ENCODE measurements around the gene PLEKHG1. TPM values are rescaled to one million over a fixed set of nuclear protein-coding genes. Genes with fewer than 3 reads are reported as not detected.

The PLEKHG1 gene
- total RNA-seq, 1 donor from 2014 or later, result 0.80 TPM

DNA sequence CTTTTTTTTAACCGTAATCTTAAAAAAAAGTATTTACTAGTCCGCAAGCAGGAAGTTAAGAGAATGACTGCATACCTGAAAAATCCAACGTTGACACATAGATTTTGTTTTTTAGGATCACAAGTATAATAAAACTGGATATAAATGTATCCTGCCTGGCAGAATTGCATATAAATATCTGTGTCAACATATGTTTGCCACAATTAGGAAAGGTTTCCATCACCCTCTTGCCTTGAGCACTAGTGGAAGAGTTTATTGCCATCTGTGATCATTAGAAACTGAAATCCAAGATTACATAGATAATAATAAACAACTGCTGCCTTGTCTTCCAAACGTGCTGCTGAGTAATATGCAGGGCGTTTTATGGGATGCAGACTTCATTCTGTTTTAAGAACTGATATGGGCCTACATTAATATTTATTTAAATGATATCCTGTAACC is 27.9 kb downstream of the PLEKHG1 start:
- Mint-ChIP-seq H3K9me3 (no peaks in the 10 kb centered on the region), H3K27me3 (ENCODE audit: insufficient read depth) (peaks cover 14% of the 10 kb centered on the region), H3K27ac (no peak overlapping the region), H3K4me1 (ENCODE audit: low read depth) (peaks cover 20% of the 10 kb centered on the region), H3K4me3 (no peak overlapping the region), H3K36me3 (ENCODE audit: low read depth) (no peaks in the 10 kb centered on the region)
- DNase-seq (ENCODE audit: low spot score), result no peak
- intact Hi-C loops (cut with micrococcal nuclease), result no loop called here

DNA sequence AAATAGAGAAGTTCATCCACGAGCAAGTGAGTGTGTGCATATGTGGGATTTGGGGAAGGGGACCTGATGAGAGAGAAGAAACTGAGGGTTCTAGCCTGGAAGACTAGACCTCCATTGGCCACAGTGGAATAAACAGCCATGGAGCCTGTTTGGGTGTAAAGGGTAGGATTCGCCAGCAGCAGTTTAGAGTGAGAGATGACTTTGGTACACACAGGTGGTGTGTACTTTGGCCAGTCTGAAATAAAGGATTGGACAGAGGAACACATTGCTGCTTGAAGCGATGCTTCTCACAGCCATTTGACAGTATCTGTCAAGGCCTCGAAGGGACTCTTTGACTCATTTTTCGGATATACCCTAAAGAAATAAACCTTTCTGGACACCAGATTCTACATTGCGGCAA is 29.2 kb downstream of the PLEKHG1 start:
- Mint-ChIP-seq H3K27ac (no peak overlapping the region), H3K9me3 (no peaks in the 10 kb centered on the region), H3K4me1 (ENCODE audit: low read depth) (peaks cover 24% of the 10 kb centered on the region), H3K36me3 (ENCODE audit: low read depth) (no peaks in the 10 kb centered on the region), H3K27me3 (ENCODE audit: insufficient read depth) (peaks cover 6% of the 10 kb centered on the region), H3K4me3 (no peak overlapping the region)
- intact Hi-C loops (cut with micrococcal nuclease), result no loop called here
- DNase-seq (ENCODE audit: low spot score), result no peak

DNA sequence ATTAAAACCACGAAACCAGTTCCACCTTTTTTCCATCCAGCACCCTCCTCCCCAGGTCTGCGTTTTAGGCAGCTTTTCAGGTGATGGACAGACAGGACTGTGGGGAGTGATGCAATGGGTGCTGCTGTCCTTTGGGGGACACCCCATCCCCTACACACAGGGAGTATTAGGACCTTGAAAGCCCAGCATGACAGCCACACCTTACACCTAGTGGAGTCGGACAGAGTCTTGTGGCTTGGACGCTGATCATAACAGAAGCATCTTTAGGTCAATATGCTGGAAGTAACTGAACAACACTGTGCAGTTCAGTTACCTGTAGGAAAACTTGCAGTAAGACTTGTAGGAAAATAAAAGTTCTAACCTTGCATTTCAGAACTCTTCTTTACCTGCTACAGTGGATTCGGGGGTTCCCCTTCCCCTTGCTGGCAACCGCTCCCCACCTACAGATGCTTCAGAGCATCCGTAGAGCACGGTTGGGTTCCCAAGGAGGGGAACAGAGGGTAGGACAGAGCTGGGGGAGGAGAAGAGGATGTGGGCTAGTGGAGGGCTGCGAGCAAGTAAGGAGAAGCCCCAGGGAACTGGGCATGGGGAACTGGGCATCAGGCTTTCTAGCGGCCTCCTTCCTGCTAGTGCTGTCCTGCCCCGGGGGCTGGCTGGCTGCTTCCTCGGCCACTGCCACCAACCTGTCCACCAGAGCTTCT is 31.7 kb downstream of the PLEKHG1 start:
- no peaks in the 10 kb centered on the region for H3K36me3 Mint-ChIP-seq (ENCODE audit: low read depth)
- H3K27ac Mint-ChIP-seq, result no peak overlapping the region
- intact Hi-C loops (cut with micrococcal nuclease), result no loop called here
- no peak overlapping the region for H3K4me3 Mint-ChIP-seq
- peaks cover 14% of the 10 kb centered on the region for H3K27me3 Mint-ChIP-seq (ENCODE audit: insufficient read depth)
- H3K9me3 Mint-ChIP-seq, result no peaks in the 10 kb centered on the region
- H3K4me1 Mint-ChIP-seq (ENCODE audit: low read depth), result peaks cover 24% of the 10 kb centered on the region
- no peak for DNase-seq (ENCODE audit: low spot score)

DNA sequence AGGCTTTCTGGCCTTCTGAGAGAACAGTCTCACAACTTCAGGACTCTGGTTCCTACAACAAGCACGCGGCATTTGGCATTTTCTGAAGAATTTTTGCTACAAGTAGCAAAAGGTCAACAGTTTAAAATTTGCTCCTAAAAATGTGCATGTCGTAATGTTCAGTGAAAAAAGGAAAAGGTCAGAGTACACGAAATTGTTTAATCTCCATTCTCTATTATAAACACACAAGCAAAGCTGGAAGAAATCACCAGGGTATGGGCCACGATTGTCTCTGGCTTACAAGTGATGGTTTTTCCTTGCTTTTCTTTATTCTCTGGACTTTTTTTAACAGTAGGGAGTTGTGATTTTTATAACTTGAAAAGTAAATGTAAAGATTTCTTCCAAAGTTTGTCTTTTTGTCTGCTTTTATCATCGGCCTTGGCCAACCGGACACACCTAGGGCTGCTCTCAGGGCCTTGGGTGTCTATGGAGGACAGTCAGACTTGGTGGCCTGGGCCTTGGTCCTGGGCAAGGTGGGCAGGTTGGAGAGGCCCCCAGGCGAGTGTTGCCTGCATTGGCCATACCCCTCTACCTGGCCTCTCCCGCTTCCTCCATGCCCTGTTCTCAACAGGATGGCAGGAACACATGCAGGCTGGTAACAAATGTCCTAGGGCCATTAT is 32.4 kb downstream of the PLEKHG1 start:
- Mint-ChIP-seq H3K9me3 (no peaks in the 10 kb centered on the region), H3K4me1 (ENCODE audit: low read depth) (peaks cover 24% of the 10 kb centered on the region), H3K36me3 (ENCODE audit: low read depth) (no peaks in the 10 kb centered on the region), H3K27me3 (ENCODE audit: insufficient read depth) (peaks cover 16% of the 10 kb centered on the region), H3K27ac (no peak overlapping the region), H3K4me3 (no peak overlapping the region)
- DNase-seq (ENCODE audit: low spot score), result no peak
- intact Hi-C loops (cut with micrococcal nuclease), result no loop called here

DNA sequence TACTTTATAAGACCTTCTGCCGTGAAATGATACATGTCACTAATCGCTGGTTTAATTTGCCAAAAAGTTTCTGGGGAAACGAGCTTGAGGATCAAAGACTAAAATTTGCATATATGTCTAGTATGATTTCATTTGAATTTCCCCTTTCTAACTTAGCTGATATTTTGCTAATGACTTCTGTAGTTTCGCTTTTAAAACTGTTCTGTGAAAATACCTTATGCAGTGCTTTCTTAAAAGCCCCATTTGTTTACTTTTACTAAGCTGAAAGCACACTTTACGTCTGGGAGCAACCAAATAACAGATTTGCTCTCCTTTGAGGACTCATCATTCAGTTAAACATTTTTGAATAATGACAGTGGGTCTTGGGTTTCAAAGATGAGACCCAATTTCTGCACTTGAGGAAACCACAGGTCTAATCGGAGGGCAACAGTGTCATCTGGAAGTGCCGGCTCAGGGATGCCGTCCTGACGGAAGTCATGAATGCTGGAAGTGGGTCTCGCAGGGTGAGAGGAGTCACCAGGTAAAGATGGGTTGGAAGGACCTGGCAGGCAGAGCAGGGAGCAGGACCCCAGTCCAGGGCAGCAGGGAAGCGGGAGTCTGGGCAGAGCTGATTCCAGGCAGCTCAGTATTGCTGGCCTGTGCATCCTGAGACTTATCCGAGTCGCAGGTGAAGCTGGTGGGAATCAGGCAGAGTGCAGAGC is 33.2 kb downstream of the PLEKHG1 start:
- Mint-ChIP-seq H3K27ac (no peak overlapping the region), H3K9me3 (no peaks in the 10 kb centered on the region), H3K4me1 (ENCODE audit: low read depth) (peaks cover 24% of the 10 kb centered on the region), H3K4me3 (no peak overlapping the region), H3K36me3 (ENCODE audit: low read depth) (no peaks in the 10 kb centered on the region), H3K27me3 (ENCODE audit: insufficient read depth) (peaks cover 23% of the 10 kb centered on the region)
- no peak for DNase-seq (ENCODE audit: low spot score)
- intact Hi-C loops (cut with micrococcal nuclease), result no loop called here

DNA sequence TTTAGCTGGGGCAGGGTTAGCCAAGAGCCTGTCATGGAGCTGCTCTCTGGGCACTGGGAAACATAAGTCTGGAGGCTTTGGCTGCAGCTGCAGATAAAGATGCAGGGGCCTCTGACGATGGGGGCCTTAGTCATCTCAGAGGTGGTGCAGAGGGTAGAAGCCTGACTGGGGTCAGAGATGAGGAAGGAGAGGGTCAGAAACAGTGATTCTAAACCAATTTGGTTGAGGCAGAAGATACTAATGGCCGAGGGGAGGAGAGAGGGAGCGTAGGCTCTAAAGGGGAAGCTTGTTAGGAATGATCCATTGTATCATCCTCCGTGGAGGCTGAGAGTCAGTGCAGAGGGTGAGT is 33.8 kb downstream of the PLEKHG1 start:
- Mint-ChIP-seq H3K9me3 (no peaks in the 10 kb centered on the region), H3K4me3 (no peak overlapping the region), H3K36me3 (ENCODE audit: low read depth) (no peaks in the 10 kb centered on the region), H3K27ac (no peak overlapping the region), H3K4me1 (ENCODE audit: low read depth) (peaks cover 24% of the 10 kb centered on the region), H3K27me3 (ENCODE audit: insufficient read depth) (peaks cover 26% of the 10 kb centered on the region)
- intact Hi-C loops (cut with micrococcal nuclease), result no loop called here
- DNase-seq (ENCODE audit: low spot score), result no peak

DNA sequence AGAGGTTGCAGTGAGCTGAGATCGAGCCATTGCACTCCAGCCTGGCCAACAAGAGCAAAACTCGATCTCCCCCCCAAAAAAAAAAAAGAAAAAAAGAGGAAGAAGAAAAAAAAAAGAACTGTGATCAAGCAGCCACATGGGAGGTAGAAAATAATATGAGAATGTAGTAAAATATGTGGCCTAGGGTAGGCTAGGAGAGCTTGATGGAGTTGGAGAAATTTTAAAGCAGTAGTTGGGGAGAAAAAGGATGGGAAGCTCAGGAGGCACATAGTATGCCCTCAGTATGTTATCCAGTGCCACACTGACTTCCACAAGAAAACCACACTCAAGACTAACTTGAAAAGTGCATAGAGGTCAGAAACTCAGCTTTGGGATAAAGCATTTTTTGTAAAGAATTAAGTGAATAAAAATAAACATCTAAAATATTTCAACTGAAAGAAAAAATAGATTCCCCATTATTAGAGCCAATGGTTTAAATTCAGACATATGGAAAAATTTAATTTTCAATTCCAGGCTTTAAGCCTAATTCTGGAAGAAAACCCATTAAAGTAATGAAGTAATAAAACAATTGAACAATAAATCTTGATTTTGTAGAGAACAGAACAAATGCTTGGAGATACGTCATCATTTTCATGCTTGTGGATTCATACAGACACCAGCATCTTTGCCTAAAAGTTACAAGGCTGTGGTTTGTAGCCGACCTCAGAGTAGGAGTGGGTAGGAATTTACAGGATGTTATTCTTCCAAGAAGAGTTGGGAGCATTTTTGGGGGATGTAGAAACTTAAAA is 34.7 kb downstream of the PLEKHG1 start:
- H3K27me3 Mint-ChIP-seq (ENCODE audit: insufficient read depth), result peaks cover 26% of the 10 kb centered on the region
- H3K4me1 Mint-ChIP-seq (ENCODE audit: low read depth), result peaks cover 24% of the 10 kb centered on the region
- no peaks in the 10 kb centered on the region for H3K9me3 Mint-ChIP-seq
- no peak for DNase-seq (ENCODE audit: low spot score)
- intact Hi-C loops (cut with micrococcal nuclease), result no loop called here
- no peaks in the 10 kb centered on the region for H3K36me3 Mint-ChIP-seq (ENCODE audit: low read depth)
- no peak overlapping the region for H3K27ac Mint-ChIP-seq
- no peak overlapping the region for H3K4me3 Mint-ChIP-seq

DNA sequence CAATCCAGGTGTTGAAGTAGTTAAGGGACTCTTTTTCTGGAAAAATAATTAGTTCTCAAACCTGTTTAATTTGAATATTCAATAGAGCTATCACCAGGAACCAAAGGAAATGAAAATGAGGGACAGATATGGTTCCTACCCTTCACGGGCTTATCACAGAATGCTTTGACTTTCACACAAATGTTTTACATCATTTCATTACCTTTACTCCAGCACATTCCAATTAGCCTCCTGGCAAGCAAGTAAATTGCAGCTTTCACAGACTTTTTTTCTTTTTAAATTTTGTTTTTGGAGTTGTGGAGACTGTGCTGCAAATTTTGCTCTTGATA is 35.2 kb downstream of the PLEKHG1 start:
- Mint-ChIP-seq H3K4me3 (no peak overlapping the region), H3K36me3 (ENCODE audit: low read depth) (no peaks in the 10 kb centered on the region), H3K4me1 (ENCODE audit: low read depth) (peaks cover 24% of the 10 kb centered on the region), H3K27ac (no peak overlapping the region), H3K27me3 (ENCODE audit: insufficient read depth) (peaks cover 26% of the 10 kb centered on the region), H3K9me3 (no peaks in the 10 kb centered on the region)
- no peak for DNase-seq (ENCODE audit: low spot score)
- intact Hi-C loops (cut with micrococcal nuclease), result no loop called here

DNA sequence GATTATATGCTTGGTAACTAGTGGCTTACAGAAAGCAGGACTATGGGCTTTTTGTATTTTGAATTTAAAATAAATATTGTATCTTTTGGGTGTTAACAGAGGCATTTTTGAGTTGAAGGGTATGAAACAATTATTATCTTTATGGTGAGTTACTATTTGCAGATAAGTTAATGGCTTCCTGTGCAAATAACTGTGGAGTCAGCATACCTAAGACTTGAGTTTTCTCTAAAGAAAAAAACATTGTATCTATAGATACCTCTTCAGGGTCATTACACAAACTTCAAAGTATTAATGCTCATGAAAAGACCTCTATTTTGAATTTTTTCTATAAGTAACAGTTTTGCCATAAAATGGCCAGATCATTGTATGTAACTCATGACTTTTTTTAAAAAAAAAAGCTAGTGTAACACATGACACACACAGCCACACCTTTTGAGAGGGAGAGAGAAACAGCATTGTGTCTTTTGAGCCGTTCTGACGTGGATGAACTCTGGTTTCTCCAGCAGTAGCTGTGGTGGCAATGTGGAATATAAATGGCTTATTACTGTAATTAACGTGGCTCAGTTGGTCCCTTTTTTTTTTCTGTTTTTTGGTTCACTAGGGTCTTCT is 36.3 kb downstream of the PLEKHG1 start:
- intact Hi-C loops (cut with micrococcal nuclease), result no loop called here
- Mint-ChIP-seq H3K36me3 (ENCODE audit: low read depth) (no peaks in the 10 kb centered on the region), H3K4me1 (ENCODE audit: low read depth) (peaks cover 24% of the 10 kb centered on the region), H3K4me3 (no peak overlapping the region), H3K27ac (no peak overlapping the region), H3K9me3 (no peaks in the 10 kb centered on the region), H3K27me3 (ENCODE audit: insufficient read depth) (peaks cover 26% of the 10 kb centered on the region)
- DNase-seq (ENCODE audit: low spot score), result no peak

DNA sequence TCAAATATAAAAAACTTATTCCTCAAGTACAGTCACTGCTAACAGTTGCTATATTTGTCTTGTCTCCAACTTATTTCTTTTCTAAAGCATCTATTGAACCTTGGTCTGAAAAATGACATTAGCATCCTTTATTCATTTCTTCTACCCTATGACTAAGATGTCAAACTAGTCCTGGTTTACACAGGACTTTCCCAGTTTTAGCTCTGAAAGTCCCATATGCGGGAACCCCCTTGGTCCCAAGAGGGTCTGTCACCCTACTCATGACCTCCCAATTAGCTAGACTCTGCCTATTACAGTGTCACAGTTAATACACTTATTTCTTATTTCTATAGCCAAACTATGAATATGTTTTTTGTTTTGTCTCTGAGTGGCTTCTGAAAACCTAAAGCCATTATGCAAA is 37.1 kb downstream of the PLEKHG1 start:
- H3K27ac Mint-ChIP-seq, result no peak overlapping the region
- no peaks in the 10 kb centered on the region for H3K36me3 Mint-ChIP-seq (ENCODE audit: low read depth)
- H3K27me3 Mint-ChIP-seq (ENCODE audit: insufficient read depth), result peaks cover 23% of the 10 kb centered on the region
- no peaks in the 10 kb centered on the region for H3K9me3 Mint-ChIP-seq
- peaks cover 16% of the 10 kb centered on the region for H3K4me1 Mint-ChIP-seq (ENCODE audit: low read depth)
- intact Hi-C loops (cut with micrococcal nuclease), result no loop called here
- no peak overlapping the region for H3K4me3 Mint-ChIP-seq
- DNase-seq (ENCODE audit: low spot score), result no peak

DNA sequence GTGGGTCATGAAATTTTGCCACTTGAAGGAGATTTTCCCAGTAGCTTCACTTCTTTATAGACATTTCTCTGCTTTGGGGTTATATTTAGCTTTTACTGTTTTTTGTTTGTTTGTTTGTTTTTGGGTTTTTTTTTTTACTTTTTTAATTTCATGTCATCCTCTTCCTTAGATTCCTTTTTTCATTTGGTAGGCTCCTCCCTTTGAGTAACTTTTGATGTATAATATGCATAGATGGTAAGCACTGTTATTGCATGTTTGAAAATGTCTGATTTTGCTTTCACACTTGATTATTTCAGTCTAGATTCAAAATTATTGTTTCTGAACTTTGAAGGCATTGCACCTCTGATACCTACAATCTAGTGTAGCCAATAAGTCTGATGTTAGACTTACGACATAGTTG is 37.6 kb downstream of the PLEKHG1 start:
- Mint-ChIP-seq H3K27me3 (ENCODE audit: insufficient read depth) (peaks cover 23% of the 10 kb centered on the region), H3K4me1 (ENCODE audit: low read depth) (peaks cover 11% of the 10 kb centered on the region), H3K36me3 (ENCODE audit: low read depth) (no peaks in the 10 kb centered on the region), H3K27ac (no peak overlapping the region), H3K9me3 (no peaks in the 10 kb centered on the region), H3K4me3 (no peak overlapping the region)
- DNase-seq (ENCODE audit: low spot score), result no peak
- intact Hi-C loops (cut with micrococcal nuclease), result no loop called here

DNA sequence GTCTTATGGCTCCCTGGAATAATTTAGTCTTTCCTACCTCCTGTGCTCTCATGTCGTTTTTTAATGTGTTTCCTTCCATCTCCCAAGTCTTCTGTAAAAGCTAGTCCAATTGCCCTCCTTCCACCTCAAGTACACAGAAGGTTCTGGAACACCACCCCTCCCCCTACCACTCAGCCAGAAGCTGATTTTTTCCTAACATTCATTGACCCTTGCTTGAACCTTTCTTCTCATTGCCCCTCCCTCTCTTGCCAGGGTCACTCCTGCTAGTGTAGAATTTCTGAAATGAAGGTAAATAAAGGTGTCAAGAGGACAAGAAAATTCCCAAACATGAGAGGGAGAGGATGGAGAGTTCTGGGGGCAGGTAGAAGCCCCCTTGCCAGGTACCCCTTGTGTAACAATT is 38.6 kb downstream of the PLEKHG1 start:
- no peaks in the 10 kb centered on the region for H3K9me3 Mint-ChIP-seq
- no peaks in the 10 kb centered on the region for H3K36me3 Mint-ChIP-seq (ENCODE audit: low read depth)
- peaks cover 2% of the 10 kb centered on the region for H3K4me1 Mint-ChIP-seq (ENCODE audit: low read depth)

More for the DNA sequence above, 38.6 kb downstream of the PLEKHG1 start:
- no peak overlapping the region for H3K4me3 Mint-ChIP-seq
- H3K27ac Mint-ChIP-seq, result no peak overlapping the region
- DNase-seq (ENCODE audit: low spot score), result no peak
- peaks cover 26% of the 10 kb centered on the region for H3K27me3 Mint-ChIP-seq (ENCODE audit: insufficient read depth)
- intact Hi-C loops (cut with micrococcal nuclease), result no loop called here
